ENCODE results near the gene EFCAB13. TPM values are rescaled to one million over a fixed set of nuclear protein-coding genes. Genes with fewer than 3 reads are reported as not detected.

Gene EFCAB13
- total RNA-seq, 1 donor from 2014 or later = 3.3 TPM

- Mint-ChIP-seq H3K27ac (ENCODE audit: unreplicated experiment) (no peak overlapping the region), H3K9me3 (ENCODE audit: unreplicated experiment) (no peaks in the 10 kb centered on the region), H3K27me3 (ENCODE audit: unreplicated experiment) (peaks cover 2% of the 10 kb centered on the region), H3K4me1 (ENCODE audit: low read depth, unreplicated experiment) (no peaks in the 10 kb centered on the region), H3K4me3 (ENCODE audit: unreplicated experiment) (no peak overlapping the region), H3K36me3 (ENCODE audit: unreplicated experiment) (peaks cover 10% of the 10 kb centered on the region)
- TF ChIP-seq, protein P1, sequence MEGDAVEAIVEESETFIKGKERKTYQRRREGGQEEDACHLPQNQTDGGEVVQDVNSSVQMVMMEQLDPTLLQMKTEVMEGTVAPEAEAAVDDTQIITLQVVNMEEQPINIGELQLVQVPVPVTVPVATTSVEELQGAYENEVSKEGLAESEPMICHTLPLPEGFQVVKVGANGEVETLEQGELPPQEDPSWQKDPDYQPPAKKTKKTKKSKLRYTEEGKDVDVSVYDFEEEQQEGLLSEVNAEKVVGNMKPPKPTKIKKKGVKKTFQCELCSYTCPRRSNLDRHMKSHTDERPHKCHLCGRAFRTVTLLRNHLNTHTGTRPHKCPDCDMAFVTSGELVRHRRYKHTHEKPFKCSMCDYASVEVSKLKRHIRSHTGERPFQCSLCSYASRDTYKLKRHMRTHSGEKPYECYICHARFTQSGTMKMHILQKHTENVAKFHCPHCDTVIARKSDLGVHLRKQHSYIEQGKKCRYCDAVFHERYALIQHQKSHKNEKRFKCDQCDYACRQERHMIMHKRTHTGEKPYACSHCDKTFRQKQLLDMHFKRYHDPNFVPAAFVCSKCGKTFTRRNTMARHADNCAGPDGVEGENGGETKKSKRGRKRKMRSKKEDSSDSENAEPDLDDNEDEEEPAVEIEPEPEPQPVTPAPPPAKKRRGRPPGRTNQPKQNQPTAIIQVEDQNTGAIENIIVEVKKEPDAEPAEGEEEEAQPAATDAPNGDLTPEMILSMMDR (IDR thresholded peaks at IDR 0.05; ENCODE audit: partially characterized antibody, unreplicated experiment) = no peak
- no peak for DNase-seq
Measured at GRCh38 chr17:47305302-47305923, 18.3 kb upstream of the EFCAB13 start.

DNA sequence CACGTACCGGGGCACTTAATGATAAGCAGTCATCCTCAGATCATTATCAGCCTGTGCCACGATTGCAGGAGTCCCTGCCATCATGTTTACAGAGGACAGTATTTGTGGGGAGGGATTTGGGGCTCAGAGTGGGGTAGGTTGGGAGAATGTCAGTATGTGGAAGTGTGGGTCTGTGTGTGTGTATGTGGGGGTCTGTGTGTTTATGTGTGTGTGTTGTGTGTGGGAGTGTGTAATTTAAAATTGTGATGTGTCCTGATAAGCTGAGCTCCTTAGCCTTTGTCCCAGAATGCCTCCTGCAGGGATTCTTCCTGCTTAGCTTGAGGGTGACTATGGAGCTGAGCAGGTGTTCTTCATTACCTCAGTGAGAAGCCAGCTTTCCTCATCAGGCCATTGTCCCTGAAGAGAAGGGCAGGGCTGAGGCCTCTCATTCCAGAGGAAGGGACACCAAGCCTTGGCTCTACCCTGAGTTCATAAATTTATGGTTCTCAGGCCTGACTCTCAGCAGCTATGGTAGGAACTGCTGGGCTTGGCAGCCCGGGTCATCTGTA, 13.5 kb upstream of the EFCAB13 start:
- Mint-ChIP-seq H3K36me3 (ENCODE audit: unreplicated experiment) (no peaks in the 10 kb centered on the region), H3K4me3 (ENCODE audit: unreplicated experiment) (no peak overlapping the region), H3K9me3 (ENCODE audit: unreplicated experiment) (peaks cover 2% of the 10 kb centered on the region), H3K4me1 (ENCODE audit: low read depth, unreplicated experiment) (no peaks in the 10 kb centered on the region), H3K27me3 (ENCODE audit: unreplicated experiment) (no peaks in the 10 kb centered on the region), H3K27ac (ENCODE audit: unreplicated experiment) (no peak overlapping the region)
- no peak for DNase-seq
- TF ChIP-seq, protein P1 (IDR thresholded peaks at IDR 0.05; ENCODE audit: partially characterized antibody, unreplicated experiment) = no peak

DNA sequence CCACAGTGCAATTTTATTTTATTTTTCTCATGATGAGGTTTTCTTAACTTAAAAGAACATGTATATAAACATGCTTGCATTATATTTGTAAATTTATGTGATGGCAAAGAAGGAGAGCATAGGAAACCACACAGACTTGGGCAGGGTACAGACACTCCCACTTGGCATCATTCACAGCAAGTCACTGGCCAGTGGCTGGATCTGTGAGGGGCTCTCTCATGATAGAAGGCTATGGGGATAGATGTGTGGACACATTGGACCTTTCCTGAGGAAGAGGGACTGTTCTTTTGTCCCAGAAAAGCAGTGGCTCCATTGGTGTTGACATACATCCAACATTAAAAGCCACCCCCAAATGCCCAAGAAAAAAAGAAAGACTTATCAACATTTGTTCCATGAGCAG, 12.3 kb upstream of the EFCAB13 start:
- H3K4me3 Mint-ChIP-seq (ENCODE audit: unreplicated experiment) = no peak overlapping the region
- no peak for DNase-seq
- peaks cover 2% of the 10 kb centered on the region for H3K9me3 Mint-ChIP-seq (ENCODE audit: unreplicated experiment)
- TF ChIP-seq, protein P1 (IDR thresholded peaks at IDR 0.05; ENCODE audit: partially characterized antibody, unreplicated experiment) = no peak
- H3K27ac Mint-ChIP-seq (ENCODE audit: unreplicated experiment) = no peak overlapping the region
- peaks cover 4% of the 10 kb centered on the region for H3K4me1 Mint-ChIP-seq (ENCODE audit: low read depth, unreplicated experiment)
- H3K27me3 Mint-ChIP-seq (ENCODE audit: unreplicated experiment) = no peaks in the 10 kb centered on the region
- H3K36me3 Mint-ChIP-seq (ENCODE audit: unreplicated experiment) = no peaks in the 10 kb centered on the region

DNA sequence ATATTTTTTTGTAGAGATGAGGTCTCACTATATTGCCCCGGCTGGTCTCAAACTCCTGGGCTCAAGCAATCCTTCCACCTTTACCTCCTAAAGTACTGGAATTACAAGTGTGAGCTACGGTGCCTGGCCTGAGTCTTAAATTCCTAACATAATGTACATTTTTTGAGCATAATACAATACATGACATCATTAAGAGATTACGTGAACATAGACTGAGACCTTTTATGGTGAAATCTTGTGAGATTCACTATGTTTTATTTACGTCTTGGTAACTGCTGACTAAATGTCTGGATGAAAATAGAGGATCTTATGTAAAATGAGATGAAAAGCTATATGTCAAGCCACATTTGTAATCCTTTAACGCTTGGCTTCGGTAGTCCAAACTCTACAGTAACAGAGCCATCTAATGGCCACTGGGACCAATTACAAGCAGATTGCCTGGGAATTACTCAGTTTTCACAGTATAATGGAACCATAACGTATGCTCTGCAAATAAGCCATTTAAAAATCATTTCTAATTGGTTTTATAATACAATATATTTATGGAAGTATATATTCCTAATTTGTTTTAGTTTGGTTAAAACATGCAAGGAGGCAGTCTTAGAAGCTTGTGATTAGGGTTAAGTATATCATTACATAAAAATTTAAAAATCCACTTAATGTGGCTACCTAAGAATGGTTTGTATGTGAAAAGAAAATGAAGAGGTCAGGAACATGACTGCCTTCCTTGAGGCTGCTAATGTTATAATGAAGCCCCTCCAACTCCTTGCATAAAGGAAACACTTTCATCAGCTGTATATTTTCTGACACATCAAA, 8.1 kb upstream of the EFCAB13 start:
- DNase-seq = peak; percentile 32
- TF ChIP-seq, protein P1 (IDR thresholded peaks at IDR 0.05; ENCODE audit: partially characterized antibody, unreplicated experiment) = peak; percentile 55

DNA sequence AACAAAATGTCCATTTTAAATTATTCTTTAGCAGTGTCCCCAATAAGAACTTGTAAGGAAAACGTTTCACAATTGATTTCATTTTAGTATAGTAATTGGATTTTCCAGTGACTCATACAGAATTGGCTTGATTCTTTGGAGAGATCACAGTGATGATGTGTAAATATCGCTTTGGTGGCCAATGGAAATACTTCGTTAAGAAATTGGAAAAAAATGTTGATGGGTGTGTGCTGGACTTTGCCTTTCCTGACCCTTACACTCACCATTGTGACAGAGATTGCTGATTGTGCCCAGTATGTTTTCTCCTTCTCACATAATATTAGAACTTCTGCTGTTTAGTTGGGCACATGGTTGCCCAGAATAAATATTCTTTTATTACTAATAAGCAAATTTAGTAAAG, 7.4 kb upstream of the EFCAB13 start:
- peaks cover 4% of the 10 kb centered on the region for H3K4me1 Mint-ChIP-seq (ENCODE audit: low read depth, unreplicated experiment)
- H3K9me3 Mint-ChIP-seq (ENCODE audit: unreplicated experiment) = peaks cover 8% of the 10 kb centered on the region
- H3K27me3 Mint-ChIP-seq (ENCODE audit: unreplicated experiment) = peaks cover 2% of the 10 kb centered on the region
- TF ChIP-seq, protein P1 (IDR thresholded peaks at IDR 0.05; ENCODE audit: partially characterized antibody, unreplicated experiment) = no peak
- no peak overlapping the region for H3K4me3 Mint-ChIP-seq (ENCODE audit: unreplicated experiment)
- no peak for DNase-seq
- H3K36me3 Mint-ChIP-seq (ENCODE audit: unreplicated experiment) = peaks cover 4% of the 10 kb centered on the region
- H3K27ac Mint-ChIP-seq (ENCODE audit: unreplicated experiment) = no peak overlapping the region

More for the DNA sequence above, 8.1 kb upstream of the EFCAB13 start:
- Mint-ChIP-seq H3K27me3 (ENCODE audit: unreplicated experiment) (peaks cover 2% of the 10 kb centered on the region), H3K36me3 (ENCODE audit: unreplicated experiment) (no peaks in the 10 kb centered on the region), H3K4me3 (ENCODE audit: unreplicated experiment) (no peak overlapping the region), H3K9me3 (ENCODE audit: unreplicated experiment) (peaks cover 3% of the 10 kb centered on the region), H3K4me1 (ENCODE audit: low read depth, unreplicated experiment) (peaks cover 4% of the 10 kb centered on the region), H3K27ac (ENCODE audit: unreplicated experiment) (no peak overlapping the region)
